HepG2 (cell line): ENCODE measurements around the gene AP5Z1. TPM values are rescaled to one million over a fixed set of nuclear protein-coding genes. Genes with fewer than 3 reads are reported as not detected.

ENCODE experiments used
- ADNP ChIP-seq: sonication (generic); formaldehyde crosslinking; IDR thresholded peaks from 2 replicates; pipeline ENCODE4 v1.4.0; 2020; ENCODE audit warnings: missing genetic modification reagents
- BRCA1 ChIP-seq: sonication (generic); formaldehyde crosslinking; IDR thresholded peaks from 2 replicates; pipeline ENCODE4 v1.4.0; 2020; ENCODE audit warnings: missing genetic modification reagents
- CCDC6 ChIP-seq: sonication (generic); formaldehyde crosslinking; IDR thresholded peaks from 2 replicates; pipeline ENCODE4 v1.8.1; 2022; ENCODE audit warnings: mild to moderate bottlenecking, missing genetic modification reagents, moderate library complexity
- DNMT3B ChIP-seq: conservative IDR thresholded peaks from 2 replicates; pipeline ENCODE4 v1.6.1; 2016; ENCODE audit warnings: missing biosample characterization, control low read depth
- FOXM1 ChIP-seq: sonication (generic); formaldehyde crosslinking; IDR thresholded peaks from 2 replicates; pipeline ENCODE4 v1.5.0; 2020; ENCODE audit warnings: missing genetic modification reagents
- FUBP1 ChIP-seq: sonication (generic); formaldehyde crosslinking; IDR thresholded peaks from 2 replicates; pipeline ENCODE4 v1.5.1; 2020; ENCODE audit warnings: missing genetic modification reagents, mild to moderate bottlenecking, borderline replicate concordance
- GATAD1 ChIP-seq: IDR thresholded peaks from 2 replicates; pipeline ENCODE4 v1.6.1; 2016; ENCODE audit warnings: missing genetic modification reagents, missing compliant biosample characterization
- GATAD2A ChIP-seq: IDR thresholded peaks from 2 replicates; pipeline ENCODE4 v1.6.1; 2016
- MIER3 ChIP-seq: IDR thresholded peaks from 2 replicates; pipeline ENCODE4 v1.6.1; 2016; ENCODE audit warnings: missing compliant biosample characterization, borderline replicate concordance
- MTF2 ChIP-seq: sonication (generic); formaldehyde crosslinking; IDR thresholded peaks from 2 replicates; pipeline ENCODE4 v1.5.0; 2020; ENCODE audit warnings: missing genetic modification reagents, borderline replicate concordance
- PBX3 ChIP-seq: sonication (generic); formaldehyde crosslinking; IDR thresholded peaks from 2 replicates; pipeline ENCODE4 v1.8.1; 2023; ENCODE audit warnings: missing genetic modification reagents, inconsistent platforms, borderline replicate concordance
- RCOR2 ChIP-seq: IDR thresholded peaks from 2 replicates; pipeline ENCODE4 v1.6.1; 2016; ENCODE audit warnings: missing biosample characterization, missing genetic modification reagents
- RFX3 ChIP-seq: IDR thresholded peaks from 2 replicates; pipeline ENCODE4 v1.6.1; 2016; ENCODE audit warnings: missing biosample characterization, missing genetic modification reagents
- SYNCRIP ChIP-seq: fragments of 200-400 bp; formaldehyde crosslinking; IDR thresholded peaks from 2 replicates; pipeline ENCODE4 v1.6.1; 2018; ENCODE audit warnings: mild to moderate bottlenecking, low read depth, low read length; ENCODE audit not compliant: insufficient read depth
- U2AF2 ChIP-seq: fragments of 200-400 bp; formaldehyde crosslinking; IDR thresholded peaks from 2 replicates; pipeline ENCODE4 v1.6.1; 2017; ENCODE audit warnings: low read depth, mild to moderate bottlenecking, low read length
- ZMYM3 ChIP-seq: sonication (generic); formaldehyde crosslinking; IDR thresholded peaks from 2 replicates; pipeline ENCODE4 v1.5.1; 2020; ENCODE audit warnings: mild to moderate bottlenecking, missing genetic modification reagents
- ZNF296 ChIP-seq: sonication (generic); formaldehyde crosslinking; conservative IDR thresholded peaks from 2 replicates; pipeline ENCODE4 v1.5.0; 2020; ENCODE audit warnings: mild to moderate bottlenecking, missing genetic modification reagents
- ZNF318 ChIP-seq: sonication (generic); formaldehyde crosslinking; IDR thresholded peaks from 2 replicates; pipeline ENCODE4 v1.4.0; 2020; ENCODE audit warnings: mild to moderate bottlenecking, missing genetic modification reagents
- ZNF34 ChIP-seq: sonication (generic); formaldehyde crosslinking; IDR thresholded peaks from 2 replicates; pipeline ENCODE4 v1.4.0; 2020; ENCODE audit warnings: mild to moderate bottlenecking, missing genetic modification reagents, borderline replicate concordance
- ZNF792 ChIP-seq: IDR thresholded peaks from 2 replicates; pipeline ENCODE4 v1.6.1; 2016
- polyA plus RNA-seq, 8 experiments: library from polyadenylated mRNA; depleted of rRNA in 3 of 8; stranded (reverse) in 7 of 8; unstranded in 1 of 8; fragments of >200 nt; fragmentation: Illumina TruSeq in 4 of 8; extraction: Trizol in 4 of 8; gene quantifications; 2 replicates each; pipeline versions ENCODE4 v1.2.1 to v1.2.3, GENCODE V29; 2011 to 2016; ENCODE audit warnings: low read depth in 4 of 8, missing spikeins in 1 of 8, mixed read lengths in 1 of 8; ENCODE audit not compliant: insufficient read depth in 1 of 8
- total RNA-seq, 5 experiments: library from RNA; depleted of rRNA; stranded (reverse); fragments of >200 nt; fragmentation: Illumina TruSeq; extraction: Trizol; gene quantifications; 2 replicates each; pipeline ENCODE4 v1.2.3, GENCODE V29; 2016; ENCODE audit warnings: low read depth in 1 of 5
- TF ChIP-seq, protein P1 (sequence below): sonication (generic); IDR thresholded peaks from 2 replicates; pipeline ENCODE4 v1.6.1; 2016; ENCODE audit warnings: low read depth, borderline replicate concordance

The AP5Z1 gene
- total and polyA plus RNA-seq, 2 of the 13 experiments (the other 11 are each of a cell fraction or from before 2014, with no cell fraction given) = 9.3 to 15.1 TPM

DNA sequence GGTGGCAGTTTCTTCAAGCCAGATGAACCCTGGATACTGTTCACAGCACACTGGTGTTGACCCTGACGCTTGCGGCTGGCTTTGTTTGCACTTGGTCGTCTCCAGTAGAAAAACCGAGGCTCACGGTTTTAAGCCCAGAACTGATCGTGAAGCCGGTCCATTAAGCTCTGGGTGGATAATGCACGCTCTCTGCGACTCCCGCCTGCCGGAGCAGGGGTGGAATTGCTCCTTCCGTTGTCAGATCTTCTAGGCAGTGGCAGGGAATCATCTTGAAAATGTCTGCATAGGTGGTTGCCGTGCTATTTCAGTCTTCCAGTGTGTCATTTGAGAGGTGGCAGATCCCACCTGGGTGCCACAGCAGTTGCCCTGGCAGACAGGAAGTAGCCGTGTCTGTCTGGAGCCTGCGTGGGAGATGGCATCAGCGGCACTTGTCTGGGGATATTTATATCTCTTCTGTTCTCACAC, 35.9 kb upstream of the AP5Z1 start (continued):
- no peak for TF ChIP-seq FUBP1 (CRISPR knock-in tag)
- TF ChIP-seq GATAD2A (CRISPR knock-in tag) = peak; percentile 75
- TF ChIP-seq MTF2 (CRISPR knock-in tag) = no peak
- TF ChIP-seq ZNF318 (CRISPR knock-in tag) = no peak
- 0 out of 2 replicates have a peak, but pooled peaks have one; percentile 6 for TF ChIP-seq ZNF792 (CRISPR knock-in tag)
- no peak for TF ChIP-seq RCOR2 (CRISPR knock-in tag)
- no peak for TF ChIP-seq MIER3 (CRISPR knock-in tag)
- no peak for TF ChIP-seq RFX3 (CRISPR knock-in tag)
- no peak for TF ChIP-seq CCDC6
- no peak for TF ChIP-seq ADNP (CRISPR knock-in tag)
- no peak for TF ChIP-seq SYNCRIP
- no peak for TF ChIP-seq ZMYM3 (CRISPR knock-in tag)
- TF ChIP-seq DNMT3B = no peak
- TF ChIP-seq ZNF296 = no peak
- no peak for TF ChIP-seq FOXM1 (CRISPR knock-in tag)
- TF ChIP-seq, protein P1, sequence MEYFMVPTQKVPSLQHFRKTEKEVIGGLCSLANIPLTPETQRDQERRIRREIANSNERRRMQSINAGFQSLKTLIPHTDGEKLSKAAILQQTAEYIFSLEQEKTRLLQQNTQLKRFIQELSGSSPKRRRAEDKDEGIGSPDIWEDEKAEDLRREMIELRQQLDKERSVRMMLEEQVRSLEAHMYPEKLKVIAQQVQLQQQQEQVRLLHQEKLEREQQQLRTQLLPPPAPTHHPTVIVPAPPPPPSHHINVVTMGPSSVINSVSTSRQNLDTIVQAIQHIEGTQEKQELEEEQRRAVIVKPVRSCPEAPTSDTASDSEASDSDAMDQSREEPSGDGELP = no peak
- no peak for TF ChIP-seq PBX3 (CRISPR knock-in tag)
- TF ChIP-seq U2AF2 = no peak
- no peak for TF ChIP-seq GATAD1 (CRISPR knock-in tag)
- no peak for TF ChIP-seq ZNF34 (CRISPR knock-in tag)
- no peak for TF ChIP-seq BRCA1 (CRISPR knock-in tag)
